NCI-H2029 treated with DMSO at 0.1 percent for 48 hours (cell line): ENCODE measurements around the gene RNF149.

Experiments
- DNase-seq: peaks from one replicate; lab custom pipeline; 2025; lab: John Stamatoyannopoulos, UW

Gene RNF149

DNA sequence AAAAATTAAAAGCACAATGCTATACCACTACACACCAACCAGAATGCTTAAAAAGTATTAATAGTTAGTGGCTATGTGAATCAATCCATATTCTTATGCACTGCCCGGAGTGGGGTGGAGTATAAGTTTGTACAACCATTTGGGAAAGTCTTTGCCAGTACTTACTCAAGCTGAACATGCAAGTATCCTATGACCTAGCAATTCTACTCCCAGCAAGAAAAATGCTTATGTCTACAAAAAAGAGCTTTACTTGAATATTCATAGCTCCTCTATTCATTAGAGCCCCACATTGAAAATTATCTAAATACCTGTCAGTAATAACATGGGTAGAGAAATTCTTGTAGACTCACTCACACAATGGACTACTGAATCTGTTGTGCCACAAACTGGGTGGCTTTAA, 77.3 kb downstream of the RNF149 start:
- DNase-seq = no peak

DNA sequence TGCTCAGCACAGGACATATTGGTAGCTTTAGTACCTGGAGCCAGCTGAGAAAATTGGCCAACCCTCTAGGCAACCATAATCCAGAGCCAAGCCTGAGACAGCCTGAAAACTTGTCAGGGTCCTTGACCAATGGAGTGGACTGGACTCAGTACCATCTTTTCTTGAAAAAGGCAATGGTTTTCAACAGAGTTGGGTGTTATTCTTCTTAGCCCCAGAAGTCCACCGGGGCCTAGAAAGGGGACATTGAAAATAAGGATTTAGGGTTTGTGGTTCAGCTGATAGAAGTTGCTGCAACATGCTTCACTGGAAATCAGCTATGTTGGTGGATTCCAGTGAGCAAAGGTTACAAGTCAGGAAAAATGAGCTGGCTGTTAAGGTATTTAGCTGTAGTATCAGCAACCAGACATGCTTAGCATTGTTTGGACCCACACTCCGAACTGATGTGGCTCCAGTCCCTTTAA, 77.9 kb downstream of the RNF149 start:
- DNase-seq = no peak
